HG02852 (cell line): Measurements from ENCODE around the gene ANKRD22.
"Not testable (repeated sequence)": the region's sequence is repeated elsewhere in the genome, so short reads cannot be mapped to it uniquely, and the experiment has no call there.

Source experiments
- ATAC-seq: cut with Tn5 transposase; IDR thresholded peaks from one replicate; pipeline ENCODE4 v1.9.1; 2021; ENCODE audit warnings: mild to moderate bottlenecking, moderate library complexity; ENCODE audit not compliant: unreplicated experiment

The ANKRD22 gene

GRCh38 chr10:88851706-88852105 lies at the start of gene ANKRD22:
Gene ANKRD22 (minus strand): TSS chr10:88851844. CDS start chr10:88851607, 237 bp downstream.
- no peak for ATAC-seq

GRCh38 chr10:88899886-88900285 lies 48.2 kb upstream of the ANKRD22 start:
- no peak for ATAC-seq

- no peak for ATAC-seq
Measured at GRCh38 chr10:88898727-88899126, 47.1 kb upstream of the ANKRD22 start.

- no peak for ATAC-seq
Measured at GRCh38 chr10:88896994-88897853, 45.6 kb upstream of the ANKRD22 start.

- no peak for ATAC-seq
Measured at GRCh38 chr10:88896372-88896993, 44.8 kb upstream of the ANKRD22 start.

GRCh38 chr10:88895250-88895649 lies 43.6 kb upstream of the ANKRD22 start:
- no peak for ATAC-seq

GRCh38 chr10:88893611-88894010 lies 42.0 kb upstream of the ANKRD22 start:
- no peak for ATAC-seq

GRCh38 chr10:88892222-88892967 lies 40.8 kb upstream of the ANKRD22 start:
- no peak for ATAC-seq

- ATAC-seq = no peak
Measured at GRCh38 chr10:88890681-88891381, 39.2 kb upstream of the ANKRD22 start.

- peak; percentile 85 for ATAC-seq
Measured at GRCh38 chr10:88889559-88890337, 38.1 kb upstream of the ANKRD22 start.

GRCh38 chr10:88888810-88889445 lies 37.3 kb upstream of the ANKRD22 start:
- ATAC-seq = no peak

- ATAC-seq = peak; percentile 56
Measured at GRCh38 chr10:88886557-88886956, 34.9 kb upstream of the ANKRD22 start.

- no peak for ATAC-seq
Measured at GRCh38 chr10:88883448-88883809, 31.8 kb upstream of the ANKRD22 start.

- ATAC-seq = not testable (repeated sequence)
Measured at GRCh38 chr10:88882646-88883447, 31.2 kb upstream of the ANKRD22 start.

- no peak for ATAC-seq
Measured at GRCh38 chr10:88881922-88882645, 30.4 kb upstream of the ANKRD22 start.

GRCh38 chr10:88881320-88881719 lies 29.7 kb upstream of the ANKRD22 start:
- ATAC-seq = no peak

GRCh38 chr10:88880282-88881076 lies 28.8 kb upstream of the ANKRD22 start:
- ATAC-seq = peak; percentile 66
